Hepatocyte (in vitro differentiated cells): ENCODE results near the gene FIBCD1. TPM values are rescaled to one million over a fixed set of nuclear protein-coding genes. Genes with fewer than 3 reads are reported as not detected.

ENCODE experiments used
- DNase-seq: peaks from one replicate; pipeline ENCODE4 v3.0.0-alpha.2; 2016; ENCODE audit warnings: low spot score
- H2AFZ ChIP-seq: fragments of 200-600 bp; sonication (generic); 2 replicates; pipeline ENCODE4 v1.6.0; 2016; ENCODE audit warnings: antibody characterized with exemption, mild to moderate bottlenecking
- H3K27ac ChIP-seq: fragments of 200-600 bp; sonication (generic); 2 replicates; pipeline ENCODE4 v1.5.1; 2016; ENCODE audit warnings: mild to moderate bottlenecking
- H3K27me3 ChIP-seq: fragments of 200-600 bp; sonication (generic); 2 replicates; pipeline ENCODE4 v1.6.1; 2016
- H3K36me3 ChIP-seq: fragments of 200-600 bp; sonication (generic); replicated peaks from 2 replicates; pipeline ENCODE4 v1.5.1; 2016; ENCODE audit warnings: low read depth; ENCODE audit not compliant: insufficient read depth
- H3K4me1 ChIP-seq: fragments of 200-600 bp; sonication (generic); 2 replicates; pipeline ENCODE4 v1.5.1; 2016; ENCODE audit warnings: mild to moderate bottlenecking, moderate library complexity; ENCODE audit not compliant: insufficient read depth
- H3K4me2 ChIP-seq: fragments of 200-600 bp; sonication (generic); 2 replicates; pipeline ENCODE4 v1.6.0; 2016
- H3K4me3 ChIP-seq: fragments of 200-600 bp; sonication (generic); 2 replicates; pipeline ENCODE4 v1.5.1; 2016; ENCODE audit warnings: mild to moderate bottlenecking
- H3K79me2 ChIP-seq: fragments of 200-600 bp; sonication (generic); 2 replicates; pipeline ENCODE4 v1.6.0; 2017; ENCODE audit warnings: mild to moderate bottlenecking
- H3K9me2 ChIP-seq: fragments of 200-600 bp; sonication (generic); replicated peaks from 2 replicates; pipeline ENCODE4 v1.6.0; 2017; ENCODE audit warnings: mild to moderate bottlenecking; ENCODE audit not compliant: insufficient read depth
- H3K9me3 ChIP-seq: fragments of 200-600 bp; sonication (generic); 2 replicates; pipeline ENCODE4 v1.5.1; 2016; ENCODE audit warnings: low read depth, mild to moderate bottlenecking
- H4K20me1 ChIP-seq: fragments of 200-600 bp; sonication (generic); 2 replicates; pipeline ENCODE4 v1.6.0; 2016; ENCODE audit warnings: mild to moderate bottlenecking; ENCODE audit not compliant: insufficient read depth, poor library complexity, severe bottlenecking
- CTCF ChIP-seq: fragments of 200-600 bp; sonication (generic); IDR thresholded peaks from 2 replicates; pipeline ENCODE4 v1.5.1; 2016; ENCODE audit warnings: antibody characterized with exemption, mild to moderate bottlenecking; ENCODE audit not compliant: poor library complexity
- EZH2 ChIP-seq: fragments of 200-600 bp; sonication (generic); IDR thresholded peaks from 2 replicates; pipeline ENCODE4 v1.6.1; 2016; ENCODE audit warnings: antibody characterized with exemption, mild to moderate bottlenecking, borderline replicate concordance
- EZH2phosphoT487 ChIP-seq: fragments of 200-600 bp; sonication (generic); IDR thresholded peaks from one replicate; pipeline ENCODE4 v1.6.1; 2018; ENCODE audit warnings: antibody characterized with exemption, mild to moderate bottlenecking, low read depth, moderate library complexity; ENCODE audit not compliant: unreplicated experiment, severe bottlenecking
- WGBS: methylation state at CpG from one replicate; pipeline ENCODE4 v1.1.6; 2016; ENCODE audit warnings: low lambda C conversion rate; ENCODE audit errors: missing lambda C conversion rate; 5-methylcytosine and 5-hydroxymethylcytosine counted together
- polyA plus RNA-seq: library from polyadenylated mRNA; unstranded; fragments of >200 nt; fragmentation: Nextera tagmentation; extraction: Ambion mirVana; gene quantifications from 2 replicates; pipeline ENCODE4 v1.2.1, GENCODE V29; 2016
- total RNA-seq: library from RNA; depleted of rRNA; stranded (reverse); fragments of >200 nt; gene quantifications from 2 replicates; pipeline ENCODE4 v1.2.3, GENCODE V29; 2014

FIBCD1 gene
- total and polyA plus RNA-seq, 2 experiments from 2014 or later = 0.33 TPM; not detected in 1

- TF ChIP-seq CTCF (no peak), EZH2phosphoT487 (no peak), EZH2 (peak; percentile 88)
- peak overlapping the region; percentile 100 for H3K4me2 ChIP-seq
- H3K9me3 ChIP-seq = no peaks in the 10 kb centered on the region
- H3K79me2 ChIP-seq = no peaks in the 10 kb centered on the region
- under 1% methylated on average over 16 of the region's 75 CpGs for WGBS
- H2AFZ ChIP-seq = peak overlapping the region; percentile 49
- H3K27me3 ChIP-seq = peaks cover 67% of the 10 kb centered on the region
- no peak for DNase-seq
- no peaks in the 10 kb centered on the region for H3K9me2 ChIP-seq
- no peaks in the 10 kb centered on the region for H4K20me1 ChIP-seq
- H3K36me3 ChIP-seq = no peaks in the 10 kb centered on the region
- H3K4me3 ChIP-seq = peak overlapping the region; percentile 55
- H3K27ac ChIP-seq = no peak overlapping the region
- peaks cover 5% of the 10 kb centered on the region for H3K4me1 ChIP-seq
Observed at GRCh38 chr9:130939405-130940026, 469 bp upstream of the FIBCD1 start.

- H3K36me3 ChIP-seq = no peaks in the 10 kb centered on the region
- no peaks in the 10 kb centered on the region for H3K9me2 ChIP-seq
- H2AFZ ChIP-seq = no peak overlapping the region
- H3K27me3 ChIP-seq = peaks cover 68% of the 10 kb centered on the region
- H4K20me1 ChIP-seq = no peaks in the 10 kb centered on the region
- TF ChIP-seq EZH2 (no peak), EZH2phosphoT487 (no peak), CTCF (no peak)
- no peak overlapping the region for H3K27ac ChIP-seq
- no peak for DNase-seq
- WGBS = 7% methylated on average over 35 of the region's 52 CpGs
- peaks cover 7% of the 10 kb centered on the region for H3K4me1 ChIP-seq
- no peaks in the 10 kb centered on the region for H3K79me2 ChIP-seq
- H3K4me3 ChIP-seq = no peak overlapping the region
- no peaks in the 10 kb centered on the region for H3K9me3 ChIP-seq
- peak overlapping the region; percentile 100 for H3K4me2 ChIP-seq
Observed at GRCh38 chr9:130938184-130938651, 829 bp downstream of the FIBCD1 start.

GRCh38 chr9:130937146-130938076 is 1.6 kb downstream of the FIBCD1 start:
- H3K4me1 ChIP-seq = peaks cover 12% of the 10 kb centered on the region
- WGBS = 82% methylated on average over 23 of the region's 23 CpGs

More at GRCh38 chr9:130937146-130938076, 1.6 kb downstream of the FIBCD1 start:
- DNase-seq = no peak
- Histone ChIP-seq H3K36me3 (no peaks in the 10 kb centered on the region), H3K79me2 (no peaks in the 10 kb centered on the region), H3K4me3 (no peak overlapping the region), H3K27me3 (peaks cover 72% of the 10 kb centered on the region), H2AFZ (no peak overlapping the region), H3K9me2 (no peaks in the 10 kb centered on the region), H3K27ac (no peak overlapping the region), H3K9me3 (no peaks in the 10 kb centered on the region), H3K4me2 (peak overlapping the region; percentile 100), H4K20me1 (no peaks in the 10 kb centered on the region)
- TF ChIP-seq CTCF (no peak), EZH2phosphoT487 (no peak), EZH2 (no peak)
